Progenitor cell of endocrine pancreas (in vitro differentiated cells): ENCODE results near the gene GLP2R. TPM values are rescaled to one million over a fixed set of nuclear protein-coding genes. Genes with fewer than 3 reads are reported as not detected.

ENCODE experiments used
- DNase-seq: peaks from one replicate; pipeline ENCODE4 v3.0.0; 2021; ENCODE audit warnings: low spot score; ENCODE audit not compliant: unreplicated experiment
- H3K27ac Mint-ChIP-seq: 2 replicates; pipeline ENCODE4 v1.8.0; 2021; ENCODE audit warnings: mild to moderate bottlenecking, moderate library complexity, mixed read lengths
- H3K27me3 Mint-ChIP-seq: 2 replicates; pipeline ENCODE4 v1.8.0; 2021; ENCODE audit warnings: mixed read lengths
- H3K36me3 Mint-ChIP-seq: 2 replicates; pipeline ENCODE4 v1.8.0; 2022; ENCODE audit warnings: mixed read lengths; ENCODE audit not compliant: insufficient read depth
- H3K4me1 Mint-ChIP-seq: 2 replicates; pipeline ENCODE4 v1.8.0; 2021; ENCODE audit warnings: low read depth, mixed read lengths
- H3K4me3 Mint-ChIP-seq: 2 replicates; pipeline ENCODE4 v1.8.0; 2021; ENCODE audit warnings: low read depth, mild to moderate bottlenecking, moderate library complexity, mixed read lengths
- H3K9me3 Mint-ChIP-seq: 2 replicates; pipeline ENCODE4 v1.8.0; 2021; ENCODE audit warnings: low read depth, mixed read lengths
- CTCF ChIP-seq: fragments of 200-600 bp; sonication (generic); IDR thresholded peaks from one replicate; pipeline ENCODE4 v1.5.0; 2021; ENCODE audit warnings: antibody characterized with exemption, mild to moderate bottlenecking; ENCODE audit not compliant: unreplicated experiment
- total RNA-seq: library from RNA; stranded (reverse); gene quantifications from 2 replicates; pipeline ENCODE4 v1.2.1, GENCODE V29; 2021

Gene GLP2R
- total RNA-seq, 1 donor from 2014 or later: not detected

- H3K27ac Mint-ChIP-seq: no peak overlapping the region
- TF ChIP-seq CTCF: no peak
- no peaks in the 10 kb centered on the region for H3K36me3 Mint-ChIP-seq
- H3K4me3 Mint-ChIP-seq: no peak overlapping the region
- no peaks in the 10 kb centered on the region for H3K4me1 Mint-ChIP-seq
- H3K9me3 Mint-ChIP-seq: peaks cover 2% of the 10 kb centered on the region
- no peak for DNase-seq
- peaks cover 75% of the 10 kb centered on the region for H3K27me3 Mint-ChIP-seq
These were observed 12.6 kb upstream of the GLP2R start for GRCh38 chr17:9813166-9813565.

GRCh38 chr17:9814337-9814945, 11.3 kb upstream of the GLP2R start:
- peaks cover 2% of the 10 kb centered on the region for H3K9me3 Mint-ChIP-seq
- no peak overlapping the region for H3K27ac Mint-ChIP-seq
- no peak for TF ChIP-seq CTCF

GRCh38 chr17:9816472-9816871, 9.3 kb upstream of the GLP2R start:
- no peaks in the 10 kb centered on the region for H3K9me3 Mint-ChIP-seq
- H3K4me3 Mint-ChIP-seq: no peak overlapping the region
- H3K27ac Mint-ChIP-seq: no peak overlapping the region
- H3K27me3 Mint-ChIP-seq: peaks cover 51% of the 10 kb centered on the region
- TF ChIP-seq CTCF: no peak
- no peaks in the 10 kb centered on the region for H3K4me1 Mint-ChIP-seq
- no peaks in the 10 kb centered on the region for H3K36me3 Mint-ChIP-seq
- DNase-seq: no peak

More at GRCh38 chr17:9814337-9814945, 11.3 kb upstream of the GLP2R start:
- no peak for DNase-seq
- Mint-ChIP-seq H3K27me3 (peaks cover 71% of the 10 kb centered on the region), H3K4me3 (no peak overlapping the region), H3K4me1 (no peaks in the 10 kb centered on the region), H3K36me3 (no peaks in the 10 kb centered on the region)

- Mint-ChIP-seq H3K36me3 (no peaks in the 10 kb centered on the region), H3K27ac (no peak overlapping the region), H3K4me3 (no peak overlapping the region), H3K9me3 (no peaks in the 10 kb centered on the region), H3K27me3 (peaks cover 45% of the 10 kb centered on the region), H3K4me1 (no peaks in the 10 kb centered on the region)
- TF ChIP-seq CTCF: no peak
- DNase-seq: peak; percentile 26
These were observed 8.6 kb upstream of the GLP2R start for GRCh38 chr17:9817086-9817485.

GRCh38 chr17:9818760-9819159, 7.0 kb upstream of the GLP2R start:
- Mint-ChIP-seq H3K9me3 (no peaks in the 10 kb centered on the region), H3K4me3 (no peak overlapping the region), H3K4me1 (no peaks in the 10 kb centered on the region), H3K27ac (no peak overlapping the region), H3K36me3 (no peaks in the 10 kb centered on the region), H3K27me3 (peaks cover 33% of the 10 kb centered on the region)
- DNase-seq: no peak
- no peak for TF ChIP-seq CTCF
